HFF-Myc (cell line): ENCODE measurements around the gene ZSCAN21.

Experiments used
- DNase-seq: peaks from one replicate; pipeline ENCODE4 v3.0.0-alpha.2; 2011; ENCODE audit warnings: low read depth; ENCODE audit errors: extremely low read depth
- H3K4me3 ChIP-seq: replicated peaks from 2 replicates; pipeline ENCODE4 v1.5.1; 2011; ENCODE audit warnings: low read depth, mild to moderate bottlenecking, control low read depth, low read length
- TF ChIP-seq, protein P1 (sequence below): IDR thresholded peaks from 2 replicates; pipeline ENCODE4 v1.5.1; 2012; ENCODE audit warnings: mild to moderate bottlenecking, low read depth, low read length, control low read depth; ENCODE audit errors: missing control alignments

The ZSCAN21 gene

DNA sequence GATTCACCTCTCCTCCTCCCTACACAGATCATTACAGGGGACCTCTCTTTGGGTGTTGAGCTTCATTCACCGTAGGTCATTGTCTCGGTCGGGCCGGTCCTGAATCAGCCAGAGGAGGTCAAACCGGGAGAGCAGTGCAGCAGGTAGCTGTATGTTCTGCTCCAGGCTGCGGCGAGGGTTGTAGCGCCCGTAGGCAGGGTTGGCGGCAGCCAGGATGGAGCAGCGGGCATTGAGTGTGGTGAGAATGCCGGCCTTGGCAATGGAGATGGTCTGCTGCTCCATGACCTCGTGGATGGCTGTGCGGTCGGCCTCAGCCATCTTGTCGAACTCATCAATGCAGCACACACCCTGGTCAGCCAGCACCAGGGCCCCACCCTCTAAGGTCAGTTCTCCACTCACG lies 46.1 kb downstream of the ZSCAN21 start:
- DNase-seq = no peak
- TF ChIP-seq, protein P1, sequence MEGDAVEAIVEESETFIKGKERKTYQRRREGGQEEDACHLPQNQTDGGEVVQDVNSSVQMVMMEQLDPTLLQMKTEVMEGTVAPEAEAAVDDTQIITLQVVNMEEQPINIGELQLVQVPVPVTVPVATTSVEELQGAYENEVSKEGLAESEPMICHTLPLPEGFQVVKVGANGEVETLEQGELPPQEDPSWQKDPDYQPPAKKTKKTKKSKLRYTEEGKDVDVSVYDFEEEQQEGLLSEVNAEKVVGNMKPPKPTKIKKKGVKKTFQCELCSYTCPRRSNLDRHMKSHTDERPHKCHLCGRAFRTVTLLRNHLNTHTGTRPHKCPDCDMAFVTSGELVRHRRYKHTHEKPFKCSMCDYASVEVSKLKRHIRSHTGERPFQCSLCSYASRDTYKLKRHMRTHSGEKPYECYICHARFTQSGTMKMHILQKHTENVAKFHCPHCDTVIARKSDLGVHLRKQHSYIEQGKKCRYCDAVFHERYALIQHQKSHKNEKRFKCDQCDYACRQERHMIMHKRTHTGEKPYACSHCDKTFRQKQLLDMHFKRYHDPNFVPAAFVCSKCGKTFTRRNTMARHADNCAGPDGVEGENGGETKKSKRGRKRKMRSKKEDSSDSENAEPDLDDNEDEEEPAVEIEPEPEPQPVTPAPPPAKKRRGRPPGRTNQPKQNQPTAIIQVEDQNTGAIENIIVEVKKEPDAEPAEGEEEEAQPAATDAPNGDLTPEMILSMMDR = no peak
- no peak overlapping the region for H3K4me3 ChIP-seq

DNA sequence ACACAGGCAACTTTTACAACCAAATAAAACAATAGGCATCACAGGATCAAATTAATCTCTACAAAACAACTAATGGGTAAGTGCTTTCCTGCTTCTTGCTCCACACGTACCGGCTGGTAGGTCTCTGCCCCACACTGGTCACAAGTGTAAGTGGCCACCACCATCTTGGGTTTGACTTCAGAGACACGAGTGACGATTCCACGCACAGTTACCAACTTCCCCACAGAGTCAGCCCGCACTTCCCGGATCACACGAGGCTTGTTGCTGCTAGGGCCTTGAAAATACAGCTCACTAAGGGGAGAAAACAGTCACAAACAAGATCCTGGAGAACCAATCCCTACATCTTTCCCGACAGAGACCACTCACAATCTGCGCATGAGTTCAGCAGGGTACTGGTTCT lies 49.3 kb downstream of the ZSCAN21 start:
- DNase-seq = no peak
- H3K4me3 ChIP-seq = peak overlapping the region; percentile 92
- TF ChIP-seq, protein P1 = no peak

DNA sequence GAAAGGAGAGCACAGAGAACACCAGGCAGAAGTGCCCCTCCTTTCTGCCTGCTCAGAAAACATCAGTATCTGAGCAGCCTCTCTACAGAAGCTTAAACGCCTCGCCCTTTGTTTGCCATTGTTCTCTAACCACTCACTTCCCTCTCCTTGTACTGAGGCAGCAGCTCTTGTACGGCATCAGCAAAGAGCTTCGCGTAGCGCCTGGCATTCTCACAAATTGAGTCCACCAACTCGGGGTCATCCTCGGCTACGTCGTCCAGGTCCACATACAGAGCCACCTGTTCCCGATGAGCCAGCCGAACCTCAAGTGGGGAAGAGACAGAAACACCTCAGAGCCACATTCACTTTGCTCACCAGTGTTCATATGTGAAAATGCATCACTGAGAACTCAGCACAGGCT lies 49.9 kb downstream of the ZSCAN21 start:
- peak overlapping the region; percentile 92 for H3K4me3 ChIP-seq
- TF ChIP-seq, protein P1 = no peak
- no peak for DNase-seq

DNA sequence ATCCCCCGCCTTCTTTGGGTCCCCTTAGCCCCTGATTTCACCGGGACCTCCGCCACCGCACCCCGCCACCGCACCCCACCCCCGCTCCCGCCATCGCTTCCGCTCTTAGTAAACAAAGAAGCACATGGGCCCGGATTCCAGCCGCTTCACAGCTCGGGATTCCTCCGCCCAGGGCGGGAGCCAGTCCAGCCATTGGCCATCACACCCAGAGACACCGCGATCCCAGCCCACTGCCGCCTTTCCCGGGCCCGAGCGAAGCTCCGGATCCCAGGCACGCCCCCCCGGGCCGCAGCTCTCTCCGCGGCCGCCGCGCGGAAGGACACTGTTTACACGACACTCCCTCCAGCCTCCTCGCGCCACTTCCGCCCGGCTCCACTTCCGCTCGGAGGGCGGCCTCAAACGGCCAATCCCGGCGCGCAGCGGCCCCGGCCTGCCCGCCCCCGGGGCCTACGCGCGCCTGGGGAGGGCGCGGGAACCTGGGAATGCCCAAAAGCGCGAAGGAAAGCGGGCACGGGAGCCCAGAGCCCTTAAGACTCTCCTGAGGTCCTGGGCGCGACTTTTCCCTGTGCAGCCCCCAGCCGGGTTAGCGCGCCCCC lies 50.9 kb downstream of the ZSCAN21 start:
- TF ChIP-seq, protein P1 = no peak
- DNase-seq = peak; percentile 78
- peak overlapping the region; percentile 92 for H3K4me3 ChIP-seq

DNA sequence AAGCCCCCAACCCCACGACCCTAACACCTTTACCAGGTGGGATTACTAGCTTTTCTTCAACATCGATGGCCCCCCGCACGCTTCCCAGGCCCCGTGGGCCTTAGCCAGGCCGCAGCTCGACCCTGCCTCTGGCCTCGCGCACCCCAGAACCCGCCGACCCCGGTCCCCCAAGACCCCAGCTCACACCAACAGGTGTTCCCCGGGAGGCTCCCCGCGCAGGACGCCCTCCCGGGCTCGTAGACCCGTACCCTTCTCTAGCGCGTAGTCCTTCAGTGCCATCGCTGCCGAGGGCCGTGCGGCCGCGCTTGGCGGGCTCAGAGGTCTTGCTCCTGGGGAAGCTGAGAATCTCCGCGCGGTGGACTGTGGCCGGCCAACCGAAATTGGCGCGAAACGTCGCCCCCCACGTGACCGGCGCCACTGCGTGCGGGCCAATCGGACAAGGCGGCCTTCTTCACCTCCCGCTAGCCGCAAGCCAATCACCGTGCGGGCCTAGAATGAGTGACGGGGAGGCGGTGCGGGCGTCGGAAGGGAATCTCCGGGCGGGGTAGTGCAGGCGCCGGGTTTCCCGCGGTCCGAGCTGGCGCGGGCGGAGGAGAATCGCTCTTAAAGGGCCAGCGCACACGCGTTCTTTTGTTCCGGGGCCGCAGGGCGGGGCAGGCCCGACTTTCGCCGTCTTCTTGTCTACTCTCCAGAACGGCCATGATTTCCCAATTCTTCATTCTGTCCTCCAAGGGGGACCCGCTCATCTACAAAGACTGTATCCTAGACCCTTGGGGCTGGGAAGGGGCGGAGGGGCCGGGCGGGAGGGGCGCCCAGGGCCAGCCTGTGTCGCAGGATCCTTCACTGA lies 51.7 kb downstream of the ZSCAN21 start, which contains the start of the genes AP4M1 and MCM7:
AP4M1 (plus strand) TSS at position 628 of the 847 bp plus-strand sequence; CDS start at position 700, 72 bp downstream.
MCM7 (minus strand) TSS at position 382 of the 847 bp plus-strand sequence; CDS start at position 279, 103 bp downstream.
- TF ChIP-seq, protein P1 = no peak
- peak; percentile 91 for DNase-seq
- H3K4me3 ChIP-seq = peak within 1 kb of the TSS; percentile 92

DNA sequence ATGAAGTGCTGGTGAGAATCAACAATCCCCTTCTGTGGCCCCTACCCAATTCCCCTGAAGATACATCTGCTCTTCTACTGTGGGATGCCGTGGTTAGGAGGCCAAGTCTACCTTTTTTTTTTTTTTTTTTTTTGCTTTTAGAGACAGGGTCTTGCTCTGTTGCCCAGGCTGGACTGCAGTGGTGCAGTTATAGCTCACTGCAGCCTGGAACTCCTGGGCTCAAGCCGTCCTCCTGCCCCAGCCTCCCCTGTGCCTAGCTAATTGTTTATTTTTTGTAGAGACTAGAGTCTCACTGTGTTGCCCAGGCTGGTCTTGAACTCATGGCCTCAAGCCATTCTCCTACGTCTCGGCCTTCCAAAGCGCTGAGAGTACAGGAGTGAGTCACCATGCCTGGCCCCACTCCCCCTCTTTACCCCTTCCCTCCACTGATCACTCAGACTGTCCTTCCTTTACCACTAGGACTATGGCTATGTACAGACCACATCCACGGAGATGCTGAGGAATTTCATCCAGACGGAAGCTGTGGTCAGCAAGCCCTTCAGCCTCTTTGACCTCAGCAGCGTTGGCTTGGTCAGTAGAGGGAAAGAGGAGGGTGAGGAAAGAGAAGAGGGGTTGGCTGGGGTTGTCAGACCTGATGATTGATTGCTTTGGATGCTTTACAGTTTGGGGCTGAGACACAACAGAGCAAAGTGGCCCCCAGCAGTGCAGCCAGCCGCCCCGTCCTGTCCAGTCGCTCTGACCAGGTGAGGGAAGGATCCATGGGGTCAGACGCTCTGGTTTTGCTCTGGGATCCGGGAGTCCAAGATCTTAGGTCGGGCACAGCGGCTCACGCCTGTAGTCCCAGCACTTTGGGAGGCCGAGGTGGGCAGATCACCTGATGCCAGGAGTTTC lies 53.6 kb downstream of the ZSCAN21 start:
- no peak for DNase-seq
- TF ChIP-seq, protein P1 = no peak
- peak overlapping the region; percentile 92 for H3K4me3 ChIP-seq
